Activated naive CD4-positive, alpha-beta T cell treated with anti-CD3 and anti-CD28 coated beads, Interleukin-2, amount 50 U/mL, for 72 hours (primary cell): ENCODE data around the gene NTN3. TPM values are rescaled to one million over a fixed set of nuclear protein-coding genes. Genes with fewer than 3 reads are reported as not detected.
"Not testable (repeated sequence)": the region's sequence is repeated elsewhere in the genome, so short reads cannot be mapped to it uniquely, and the experiment has no call there.

Experiments
- ATAC-seq, 2 donors: fragments of 150-1000 bp; cut with Tn5 transposase; 2 replicates each; pipeline ENCODE4 v1.10.0; 2021; ENCODE audit warnings: mild to moderate bottlenecking in 2 of 2, moderate library complexity in 2 of 2
- DNase-seq, 2 donors: peaks; one replicate each; pipeline ENCODE4 v3.0.0; 2021 to 2022; ENCODE audit warnings: low spot score in 2 of 2
- H3K27ac Mint-ChIP-seq, 2 donors: one replicate each; pipeline ENCODE4 v1.8.0; 2022; ENCODE audit warnings: mild to moderate bottlenecking in 2 of 2, mixed read lengths in 2 of 2
- H3K36me3 Mint-ChIP-seq, 2 donors: one replicate each; pipeline ENCODE4 v1.8.0; 2022; ENCODE audit warnings: mixed read lengths in 2 of 2
- H3K9me3 Mint-ChIP-seq, 2 donors: one replicate each; pipeline ENCODE4 v1.8.0; 2022; ENCODE audit warnings: mixed read lengths in 2 of 2
- total RNA-seq, 2 donors: library from RNA; stranded (reverse); gene quantifications; one replicate each; pipeline ENCODE4 v1.2.3, GENCODE V29; 2022

NTN3 gene
- total RNA-seq, 2 donors from 2014 or later: not detected

DNA sequence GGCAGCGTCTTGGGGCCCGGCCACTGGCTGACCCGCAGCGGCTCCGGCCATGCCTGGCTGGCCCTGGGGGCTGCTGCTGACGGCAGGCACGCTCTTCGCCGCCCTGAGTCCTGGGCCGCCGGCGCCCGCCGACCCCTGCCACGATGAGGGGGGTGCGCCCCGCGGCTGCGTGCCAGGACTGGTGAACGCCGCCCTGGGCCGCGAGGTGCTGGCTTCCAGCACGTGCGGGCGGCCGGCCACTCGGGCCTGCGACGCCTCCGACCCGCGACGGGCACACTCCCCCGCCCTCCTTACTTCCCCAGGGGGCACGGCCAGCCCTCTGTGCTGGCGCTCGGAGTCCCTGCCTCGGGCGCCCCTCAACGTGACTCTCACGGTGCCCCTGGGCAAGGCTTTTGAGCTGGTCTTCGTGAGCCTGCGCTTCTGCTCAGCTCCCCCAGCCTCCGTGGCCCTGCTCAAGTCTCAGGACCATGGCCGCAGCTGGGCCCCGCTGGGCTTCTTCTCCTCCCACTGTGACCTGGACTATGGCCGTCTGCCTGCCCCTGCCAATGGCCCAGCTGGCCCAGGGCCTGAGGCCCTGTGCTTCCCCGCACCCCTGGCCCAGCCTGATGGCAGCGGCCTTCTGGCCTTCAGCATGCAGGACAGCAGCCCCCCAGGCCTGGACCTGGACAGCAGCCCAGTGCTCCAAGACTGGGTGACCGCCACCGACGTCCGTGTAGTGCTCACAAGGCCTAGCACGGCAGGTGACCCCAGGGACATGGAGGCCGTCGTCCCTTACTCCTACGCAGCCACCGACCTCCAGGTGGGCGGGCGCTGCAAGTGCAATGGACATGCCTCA lies 773 bp downstream of the NTN3 start:
- Mint-ChIP-seq H3K36me3 (peaks cover 0 to 6% of the 10 kb centered on the region in 2 donors), H3K27ac (no peak overlapping the region), H3K9me3 (no peaks in the 10 kb centered on the region)
- ATAC-seq (no peak), DNase-seq (no peak)

GRCh38 chr16:2472488-2472864 lies 1.4 kb downstream of the NTN3 start:
- Mint-ChIP-seq H3K27ac (no peak overlapping the region), H3K9me3 (no peaks in the 10 kb centered on the region), H3K36me3 (peaks cover 0 to 6% of the 10 kb centered on the region in 2 donors)
- ATAC-seq (no peak), DNase-seq (no peak)

DNA sequence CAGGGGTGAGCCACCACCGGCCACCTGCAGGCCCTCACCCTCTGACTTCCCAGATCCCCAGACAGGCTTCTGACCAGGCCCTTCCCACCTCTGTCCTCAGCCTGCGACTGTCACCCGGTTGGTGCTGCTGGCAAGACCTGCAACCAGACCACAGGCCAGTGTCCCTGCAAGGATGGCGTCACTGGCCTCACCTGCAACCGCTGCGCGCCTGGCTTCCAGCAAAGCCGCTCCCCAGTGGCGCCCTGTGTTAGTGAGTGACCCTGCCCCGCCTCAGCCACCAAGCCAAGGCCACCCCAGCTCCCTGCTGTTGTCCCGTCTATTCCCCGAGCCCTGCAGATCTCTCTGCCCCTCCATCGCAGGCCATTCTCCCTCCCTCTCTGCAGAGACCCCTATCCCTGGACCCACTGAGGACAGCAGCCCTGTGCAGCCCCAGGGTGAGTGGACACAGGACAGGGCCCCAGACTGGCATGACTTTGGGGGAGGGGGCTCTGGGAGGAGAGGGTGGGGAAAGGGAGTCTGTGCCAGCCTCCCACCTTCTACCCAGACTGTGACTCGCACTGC lies 1.9 kb downstream of the NTN3 start:
- no peak for ATAC-seq

GRCh38 chr16:2473446-2473926 lies 2.4 kb downstream of the NTN3 start:
- no peak overlapping the region for H3K27ac Mint-ChIP-seq
- H3K9me3 Mint-ChIP-seq: no peaks in the 10 kb centered on the region
- peaks cover 0 to 6% of the 10 kb centered on the region in 2 donors for H3K36me3 Mint-ChIP-seq
- DNase-seq: no peak
- ATAC-seq: peak in 1 of 2 donors; percentile 4

More for the DNA sequence above, 1.9 kb downstream of the NTN3 start:
- Mint-ChIP-seq H3K9me3 (no peaks in the 10 kb centered on the region), H3K27ac (no peak overlapping the region), H3K36me3 (peaks cover 0 to 6% of the 10 kb centered on the region in 2 donors)
- no peak for DNase-seq

- peak; percentile 64 to 69 for ATAC-seq
- Mint-ChIP-seq H3K27ac (peak overlapping the region in 1 of 2 donors; percentile 57), H3K9me3 (no peaks in the 10 kb centered on the region), H3K36me3 (peaks cover 0 to 6% of the 10 kb centered on the region in 2 donors)
- peak; percentile 51 to 69 for DNase-seq
Measured at GRCh38 chr16:2473999-2474876, 3.1 kb downstream of the NTN3 start.

GRCh38 chr16:2474877-2475412 lies 3.8 kb downstream of the NTN3 start, which contains the start of gene TBC1D24:
Gene TBC1D24 (plus strand): TSS chr16:2475127. CDS start chr16:2496149, 21,022 bp downstream.
- Mint-ChIP-seq H3K27ac (peak within 1 kb of the TSS in 1 of 2 donors; percentile 57), H3K36me3 (peaks cover 0 to 2% of the 10 kb centered on the region in 2 donors)
- ATAC-seq: peak; percentile 74 to 79

DNA sequence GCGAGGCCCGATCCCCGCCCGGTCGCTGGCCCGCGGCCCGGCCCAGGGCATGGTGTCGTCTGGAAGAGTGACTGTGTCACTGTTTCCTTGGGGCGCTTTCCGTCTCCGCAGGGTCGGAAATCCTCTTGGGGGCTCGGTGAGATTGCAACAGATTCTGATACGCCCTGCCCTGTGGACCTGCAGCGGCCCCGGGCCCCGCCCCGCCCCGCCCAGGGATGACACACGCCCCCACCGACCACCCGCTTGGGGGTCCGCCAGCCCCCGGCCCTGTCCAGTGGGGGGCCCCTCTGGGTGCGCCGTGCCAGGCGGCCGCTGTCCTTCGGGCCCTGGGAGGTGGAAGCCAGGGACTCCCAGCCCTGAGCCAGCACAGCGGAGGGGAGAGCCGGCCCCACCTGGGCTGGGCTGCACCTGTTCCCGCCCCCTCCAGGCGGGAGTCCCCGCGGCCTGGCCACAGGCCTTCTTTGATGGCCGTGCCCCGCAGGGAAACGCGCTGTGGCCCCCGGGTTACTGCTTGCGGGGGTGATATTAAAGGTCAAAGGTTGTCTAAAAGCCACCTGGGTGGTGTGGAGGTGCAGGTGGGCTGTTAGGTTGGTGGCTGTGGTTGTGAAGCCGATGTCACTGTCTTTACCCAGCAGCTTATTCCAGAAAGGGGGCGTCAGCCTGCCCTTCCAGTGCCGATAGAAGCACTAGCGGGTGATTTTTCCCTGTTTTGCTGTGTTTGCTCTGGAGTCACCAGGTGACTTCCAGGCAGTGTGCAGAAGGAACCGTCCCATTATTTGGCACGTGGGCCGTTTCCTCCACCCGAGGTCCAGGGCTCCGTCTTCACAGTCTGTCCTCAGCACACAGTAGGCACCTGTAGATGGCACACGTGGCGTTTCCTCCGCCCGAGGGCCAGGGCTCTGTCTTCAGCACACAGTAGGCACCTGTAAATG lies 4.6 kb downstream of the NTN3 start:
- Mint-ChIP-seq H3K9me3 (no peaks in the 10 kb centered on the region), H3K36me3 (no peaks in the 10 kb centered on the region), H3K27ac (no peak overlapping the region)
- DNase-seq: no peak
- ATAC-seq: peak; percentile 19 to 53

More at GRCh38 chr16:2474877-2475412, 3.8 kb downstream of the NTN3 start, which contains the start of gene TBC1D24:
- no peaks in the 10 kb centered on the region for H3K9me3 Mint-ChIP-seq
- DNase-seq: peak; percentile 88 to 90

GRCh38 chr16:2476345-2476720 lies 5.2 kb downstream of the NTN3 start:
- Mint-ChIP-seq H3K27ac (no peak overlapping the region), H3K9me3 (no peaks in the 10 kb centered on the region), H3K36me3 (no peaks in the 10 kb centered on the region)
- no peak for DNase-seq
- ATAC-seq: no peak

DNA sequence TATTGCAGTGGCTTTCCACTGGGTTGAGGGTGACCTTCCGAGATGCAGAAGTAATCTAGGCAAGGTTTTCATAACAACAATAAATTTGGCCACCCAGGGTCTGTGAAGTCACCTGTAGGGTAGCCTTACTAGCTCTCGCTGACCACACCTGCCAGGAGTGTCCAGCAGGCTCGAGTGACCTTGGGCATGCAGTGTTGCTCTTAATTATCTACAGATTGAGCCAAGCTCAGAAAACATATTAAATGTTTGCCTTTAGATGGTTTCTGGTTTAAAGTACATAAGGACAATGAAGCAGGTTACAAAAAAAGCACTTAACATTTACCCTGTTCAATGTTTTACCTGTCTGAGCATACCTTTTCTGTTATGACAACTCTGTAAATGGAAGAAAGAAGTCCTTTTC lies 5.6 kb downstream of the NTN3 start:
- ATAC-seq: no peak

GRCh38 chr16:2477327-2477726 lies 6.2 kb downstream of the NTN3 start:
- ATAC-seq: no peak
- no peaks in the 10 kb centered on the region for H3K36me3 Mint-ChIP-seq

More for the DNA sequence above, 5.6 kb downstream of the NTN3 start:
- Mint-ChIP-seq H3K36me3 (no peaks in the 10 kb centered on the region), H3K9me3 (no peaks in the 10 kb centered on the region), H3K27ac (no peak overlapping the region)
- DNase-seq: no peak

DNA sequence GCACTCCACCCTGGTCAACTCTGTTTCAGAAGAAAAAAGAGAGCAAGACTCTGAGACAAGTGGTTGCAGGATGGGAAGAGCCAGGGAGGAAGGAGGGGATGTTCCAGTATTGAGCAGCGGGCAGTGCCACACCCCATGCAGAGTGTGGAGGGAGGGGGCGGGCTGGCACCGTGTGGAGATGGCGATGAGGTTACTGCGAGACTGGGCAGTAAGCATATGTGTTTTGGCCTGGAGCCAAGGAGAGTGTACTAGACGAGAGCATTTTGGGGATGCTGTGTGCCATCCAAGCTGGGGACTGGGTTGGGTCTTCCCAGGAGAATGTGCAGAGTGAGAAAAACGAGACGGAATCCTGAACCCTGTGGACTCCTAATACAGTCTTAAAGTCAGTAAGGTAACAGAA lies 7.2 kb downstream of the NTN3 start:
- Mint-ChIP-seq H3K36me3 (no peaks in the 10 kb centered on the region), H3K9me3 (no peaks in the 10 kb centered on the region), H3K27ac (no peak overlapping the region)
- ATAC-seq: no peak
- DNase-seq: no peak

More at GRCh38 chr16:2477327-2477726, 6.2 kb downstream of the NTN3 start:
- no peak for DNase-seq
- Mint-ChIP-seq H3K9me3 (no peaks in the 10 kb centered on the region), H3K27ac (no peak overlapping the region)

- DNase-seq, H3K27ac Mint-ChIP-seq, H3K9me3 Mint-ChIP-seq, H3K36me3 Mint-ChIP-seq, ATAC-seq: not testable (repeated sequence)
Measured at GRCh38 chr16:2479996-2480395, 8.9 kb downstream of the NTN3 start.

DNA sequence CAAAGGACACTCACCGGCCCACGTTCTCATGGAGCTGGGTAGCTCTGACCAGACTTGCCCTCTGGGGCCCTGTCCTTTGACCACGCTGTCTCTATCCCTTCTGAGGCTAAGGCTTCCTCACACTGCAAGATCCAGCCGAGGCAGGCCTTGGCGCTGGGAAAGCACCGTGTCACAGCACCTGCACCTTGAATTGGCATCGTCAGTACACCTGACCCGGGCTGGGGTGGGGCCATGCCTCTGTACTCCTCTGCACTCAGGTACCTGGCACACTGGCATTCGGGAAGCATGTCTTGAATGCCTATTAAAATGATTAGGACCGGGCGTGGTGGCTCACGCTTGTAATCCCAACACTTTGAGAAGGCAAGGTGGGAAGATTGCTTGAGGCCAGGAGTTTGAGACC lies 9.9 kb downstream of the NTN3 start:
- Mint-ChIP-seq H3K9me3 (no peaks in the 10 kb centered on the region), H3K36me3 (no peaks in the 10 kb centered on the region), H3K27ac (no peak overlapping the region)
- no peak for DNase-seq
- no peak for ATAC-seq

- no peak for ATAC-seq
- DNase-seq: no peak
- Mint-ChIP-seq H3K36me3 (no peaks in the 10 kb centered on the region), H3K27ac (peak overlapping the region in 1 of 2 donors; percentile 66), H3K9me3 (no peaks in the 10 kb centered on the region)
Measured at GRCh38 chr16:2481676-2482075, 10.6 kb downstream of the NTN3 start.

DNA sequence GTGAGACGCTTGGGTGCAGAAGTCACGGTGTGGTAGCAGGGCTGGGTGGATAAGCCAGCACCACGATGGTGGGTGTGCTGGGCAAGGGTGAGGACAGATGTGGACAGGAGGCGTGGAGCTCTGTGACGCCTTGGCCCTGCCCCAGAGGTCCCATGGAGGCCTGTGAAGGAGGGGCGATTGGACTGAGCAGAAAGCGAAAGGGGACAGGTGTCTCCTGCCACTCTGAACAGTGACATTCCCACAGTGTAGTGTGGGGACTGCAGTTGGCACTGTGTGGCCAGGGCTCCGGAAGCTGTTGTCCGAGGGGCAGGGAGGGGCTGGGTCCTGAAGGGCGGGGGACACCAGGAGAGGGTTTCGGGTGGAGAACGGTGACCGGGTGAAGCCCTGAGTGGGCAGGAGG lies 11.2 kb downstream of the NTN3 start:
- ATAC-seq (no peak), DNase-seq (no peak)
- no peaks in the 10 kb centered on the region for H3K36me3 Mint-ChIP-seq
- H3K27ac Mint-ChIP-seq: peak overlapping the region; percentile 2 to 66
- no peaks in the 10 kb centered on the region for H3K9me3 Mint-ChIP-seq
